ENCODE measurements around the gene TEX35. TPM values are rescaled to one million over a fixed set of nuclear protein-coding genes. Genes with fewer than 3 reads are reported as not detected.

Gene TEX35
- total and polyA plus RNA-seq, 2 experiments from 2014 or later, result not detected

GRCh38 chr1:178490967-178491366 lies 21.9 kb upstream of the TEX35 start:
- 83 to 85% methylated on average over 9 of the region's 9 CpGs for WGBS, 2 experiments (ENCODE audit: low coverage in 1 of 2, low lambda C conversion rate in 2 of 2, missing lambda C conversion rate in 2 of 2)
- no peak overlapping the region for H3K27ac ChIP-seq
- no peaks in the 10 kb centered on the region for H3K9me3 ChIP-seq (ENCODE audit: low read depth)
- H3K9ac ChIP-seq, result no peak overlapping the region
- no peaks in the 10 kb centered on the region for H4K20me1 ChIP-seq (ENCODE audit: insufficient read depth)
- H2AFZ ChIP-seq, result no peak overlapping the region
- H3K4me2 ChIP-seq (ENCODE audit: unreplicated experiment), result no peak overlapping the region
- no peaks in the 10 kb centered on the region for H3K79me2 ChIP-seq (ENCODE audit: insufficient read depth)
- H3K9me2 ChIP-seq (ENCODE audit: insufficient read depth), result no peaks in the 10 kb centered on the region
- TF ChIP-seq EZH2 (IDR thresholded peaks at IDR 0.05; ENCODE audit: insufficient read depth, poor library complexity, severe bottlenecking) (no peak), EZH2phosphoT487 (IDR thresholded peaks at IDR 0.05; ENCODE audit: insufficient read depth, low read depth) (no peak)
- H3F3A ChIP-seq (ENCODE audit: insufficient read depth), result no peaks in the 10 kb centered on the region
- DNase-seq, result no peak
- no peaks in the 10 kb centered on the region for H3K27me3 ChIP-seq (replicated peaks; ENCODE audit: insufficient read depth)
- no peak overlapping the region for H3K4me3 ChIP-seq
- in situ Hi-C loops (cut with MboI), result loop anchor here (10.0 kb wide), 1 partner anchor 186 kb away; no protein-coding TSS in a partner anchor
- H3K4me1 ChIP-seq (ENCODE audit: insufficient read depth), result no peaks in the 10 kb centered on the region
- no peaks in the 10 kb centered on the region for H3K36me3 ChIP-seq (ENCODE audit: low read depth)

- H2AFZ ChIP-seq, result no peak overlapping the region
- H3F3A ChIP-seq (ENCODE audit: insufficient read depth), result no peaks in the 10 kb centered on the region
- H3K79me2 ChIP-seq (ENCODE audit: insufficient read depth), result no peaks in the 10 kb centered on the region
- no peaks in the 10 kb centered on the region for H4K20me1 ChIP-seq (ENCODE audit: insufficient read depth)
- in situ Hi-C loops (cut with MboI), result loop anchor here (10.0 kb wide), 1 partner anchor 187 kb away; no protein-coding TSS in a partner anchor
- WGBS, 2 experiments (ENCODE audit: low coverage in 1 of 2, low lambda C conversion rate in 2 of 2, missing lambda C conversion rate in 2 of 2), result 90 to 94% methylated on average over 4 of the region's 4 CpGs
- no peak overlapping the region for H3K9ac ChIP-seq
- no peak for DNase-seq
- H3K27ac ChIP-seq, result no peak overlapping the region
- no peaks in the 10 kb centered on the region for H3K27me3 ChIP-seq (replicated peaks; ENCODE audit: insufficient read depth)
- no peaks in the 10 kb centered on the region for H3K4me1 ChIP-seq (ENCODE audit: insufficient read depth)
- TF ChIP-seq EZH2 (IDR thresholded peaks at IDR 0.05; ENCODE audit: insufficient read depth, poor library complexity, severe bottlenecking) (no peak), EZH2phosphoT487 (IDR thresholded peaks at IDR 0.05; ENCODE audit: insufficient read depth, low read depth) (no peak)
- H3K4me3 ChIP-seq, result no peak overlapping the region
- no peaks in the 10 kb centered on the region for H3K9me3 ChIP-seq (ENCODE audit: low read depth)
- H3K4me2 ChIP-seq (ENCODE audit: unreplicated experiment), result no peak overlapping the region
- H3K36me3 ChIP-seq (ENCODE audit: low read depth), result no peaks in the 10 kb centered on the region
- H3K9me2 ChIP-seq (ENCODE audit: insufficient read depth), result no peaks in the 10 kb centered on the region
Measured at GRCh38 chr1:178491721-178492120, 21.2 kb upstream of the TEX35 start.

GRCh38 chr1:178492341-178492740 lies 20.6 kb upstream of the TEX35 start:
- Histone ChIP-seq H3K9ac (no peak overlapping the region), H3K27me3 (replicated peaks; ENCODE audit: insufficient read depth) (no peaks in the 10 kb centered on the region), H3K9me2 (ENCODE audit: insufficient read depth) (no peaks in the 10 kb centered on the region), H3F3A (ENCODE audit: insufficient read depth) (no peaks in the 10 kb centered on the region), H3K4me1 (ENCODE audit: insufficient read depth) (no peaks in the 10 kb centered on the region), H3K79me2 (ENCODE audit: insufficient read depth) (no peaks in the 10 kb centered on the region), H3K9me3 (ENCODE audit: low read depth) (no peaks in the 10 kb centered on the region), H3K36me3 (ENCODE audit: low read depth) (no peaks in the 10 kb centered on the region), H3K4me2 (ENCODE audit: unreplicated experiment) (no peak overlapping the region), H4K20me1 (ENCODE audit: insufficient read depth) (no peaks in the 10 kb centered on the region), H3K27ac (no peak overlapping the region), H2AFZ (no peak overlapping the region), H3K4me3 (no peak overlapping the region)
- TF ChIP-seq EZH2 (IDR thresholded peaks at IDR 0.05; ENCODE audit: insufficient read depth, poor library complexity, severe bottlenecking) (no peak), EZH2phosphoT487 (IDR thresholded peaks at IDR 0.05; ENCODE audit: insufficient read depth, low read depth) (no peak)
- in situ Hi-C loops (cut with MboI), result loop anchor here (10.0 kb wide), 1 partner anchor 188 kb away; no protein-coding TSS in a partner anchor
- WGBS, 2 experiments (ENCODE audit: low coverage in 1 of 2, low lambda C conversion rate in 2 of 2, missing lambda C conversion rate in 2 of 2), result 75% methylated on average over 11 of the region's 11 CpGs
- no peak for DNase-seq

GRCh38 chr1:178493301-178493741 lies 19.6 kb upstream of the TEX35 start:
- Histone ChIP-seq H3K4me3 (no peak overlapping the region), H3K36me3 (ENCODE audit: low read depth) (no peaks in the 10 kb centered on the region), H3K4me1 (ENCODE audit: insufficient read depth) (no peaks in the 10 kb centered on the region), H3K9me3 (ENCODE audit: low read depth) (no peaks in the 10 kb centered on the region), H3K4me2 (ENCODE audit: unreplicated experiment) (no peak overlapping the region), H2AFZ (no peak overlapping the region), H4K20me1 (ENCODE audit: insufficient read depth) (no peaks in the 10 kb centered on the region), H3K27me3 (replicated peaks; ENCODE audit: insufficient read depth) (no peaks in the 10 kb centered on the region), H3K9ac (no peak overlapping the region), H3K27ac (no peak overlapping the region), H3K79me2 (ENCODE audit: insufficient read depth) (no peaks in the 10 kb centered on the region), H3F3A (ENCODE audit: insufficient read depth) (no peaks in the 10 kb centered on the region), H3K9me2 (ENCODE audit: insufficient read depth) (no peaks in the 10 kb centered on the region)
- DNase-seq, result no peak
- 84% methylated on average over 16 of the region's 16 CpGs for WGBS, 2 experiments (ENCODE audit: low coverage in 1 of 2, low lambda C conversion rate in 2 of 2, missing lambda C conversion rate in 2 of 2)
- in situ Hi-C loops (cut with MboI), result loop anchor here (10.0 kb wide), 1 partner anchor 189 kb away; no protein-coding TSS in a partner anchor
- TF ChIP-seq EZH2 (IDR thresholded peaks at IDR 0.05; ENCODE audit: insufficient read depth, poor library complexity, severe bottlenecking) (no peak), EZH2phosphoT487 (IDR thresholded peaks at IDR 0.05; ENCODE audit: insufficient read depth, low read depth) (no peak)

Measured in GM23248 (cell line).